HCT116 (cell line): ENCODE results near the gene GALNS. TPM values are rescaled to one million over a fixed set of nuclear protein-coding genes. Genes with fewer than 3 reads are reported as not detected.

Experiments
- ATAC-seq: fragments of 200-7000 bp; cut with Tn5 transposase; 2 replicates; pipeline ENCODE4 v1.9.1; 2020; ENCODE audit warnings: mild to moderate bottlenecking, moderate library complexity
- BruUV-seq: library from RNA; stranded (reverse); fragments of 400-500 nt; replicated peaks from 2 replicates; lab custom pipeline; 2021; lab: Mats Ljungman, UMichigan
- CTCF ChIA-PET: fragments of 300-600 bp; sonication (Branson Sonifier 250); formaldehyde crosslinking; loops from one replicate; lab custom pipeline; 2021; ENCODE audit warnings: antibody characterized with exemption; lab: Charles Lee
- POLR2A ChIA-PET: fragments of 300-600, 350-600 bp; sonication (Branson Sonifier 250); formaldehyde crosslinking; loops from one replicate; lab custom pipeline; 2021; ENCODE audit warnings: antibody characterized with exemption; lab: Charles Lee
- RAD21 ChIA-PET, 2 experiments: fragments of 300-600 bp; sonication (Branson Sonifier 250); formaldehyde crosslinking; loops; one replicate each; lab custom pipeline; 2023; ENCODE audit warnings: low total read pairs in 2 of 2; ENCODE audit not compliant: uncharacterized antibody in 2 of 2, unreplicated experiment in 2 of 2, low non-redundant PET in 1 of 2; lab: Charles Lee
- DNase-seq: peaks from one replicate; pipeline ENCODE4 v3.0.0-alpha.2; 2010; ENCODE audit warnings: low read depth, low spot score
- H2AFZ ChIP-seq: fragments of 200-600 bp; shearing (Covaris generic), sonication (generic); 2 replicates; pipeline ENCODE4 v1.6.1; 2017; ENCODE audit warnings: low read depth, mixed run types, mixed read lengths, antibody characterized with exemption, low read length; ENCODE audit not compliant: poor library complexity, severe bottlenecking
- H3K27ac ChIP-seq: 2 replicates; pipeline ENCODE4 v1.5.1; 2012; ENCODE audit warnings: low read depth, low read length
- H3K27me3 ChIP-seq: fragments of 200-600 bp; sonication (generic); 2 replicates; pipeline ENCODE4 v1.6.1; 2016; ENCODE audit warnings: mixed run types, low read length, mixed read lengths; ENCODE audit not compliant: insufficient read depth
- H3K36me3 ChIP-seq, 2 experiments: fragments of 200-500 bp in 1 of 2; fragments of 200-600 bp in 1 of 2; sonication (Bioruptor generic) in 1 of 2; sonication (generic) in 1 of 2; 2 replicates each; pipeline versions ENCODE4 v1.5.1 to v1.6.1; 2014 to 2016; ENCODE audit warnings: low read length in 2 of 2, inconsistent platforms in 1 of 2, mixed read lengths in 1 of 2, mixed run types in 1 of 2; ENCODE audit not compliant: insufficient read depth in 2 of 2, control insufficient read depth in 1 of 2
- H3K4me1 ChIP-seq, 2 experiments: fragments of 200-600 bp in 1 of 2; sonication (generic) in 1 of 2; 2 replicates each; pipeline versions ENCODE4 v1.5.1 to v1.6.1; 2012 to 2017; ENCODE audit warnings: low read length in 2 of 2, inconsistent platforms in 1 of 2, mild to moderate bottlenecking in 1 of 2, mixed read lengths in 1 of 2, mixed run types in 1 of 2, moderate library complexity in 1 of 2; ENCODE audit not compliant: insufficient read depth in 2 of 2, control insufficient read depth in 1 of 2
- H3K4me2 ChIP-seq: fragments of 200-600 bp; sonication (generic); 2 replicates; pipeline ENCODE4 v1.6.1; 2017; ENCODE audit warnings: mixed run types, low read length, mixed read lengths
- H3K4me3 ChIP-seq, 2 experiments: fragments of 200-600 bp in 1 of 2; sonication (generic) in 1 of 2; replicated peaks in 1 of 2; 2 replicates each; pipeline ENCODE4 v1.5.1; 2011 to 2016; ENCODE audit warnings: low read length in 2 of 2, control low read depth in 1 of 2, low read depth in 1 of 2, mild to moderate bottlenecking in 1 of 2, mixed read lengths in 1 of 2, mixed run types in 1 of 2
- H3K79me2 ChIP-seq: fragments of 200-600 bp; sonication (generic); 2 replicates; pipeline ENCODE4 v1.6.1; 2017; ENCODE audit warnings: mild to moderate bottlenecking, mixed run types, low read length, moderate library complexity, mixed read lengths; ENCODE audit not compliant: insufficient read depth
- H3K9ac ChIP-seq: fragments of 200-600 bp; sonication (generic); 2 replicates; pipeline ENCODE4 v1.6.1; 2016; ENCODE audit warnings: low read length, mixed read lengths
- H3K9me2 ChIP-seq: fragments of 200-600 bp; sonication (generic), shearing (Covaris generic); 2 replicates; pipeline ENCODE4 v1.6.1; 2017; ENCODE audit warnings: mixed run types, mild to moderate bottlenecking, moderate library complexity; ENCODE audit not compliant: insufficient read depth
- H3K9me3 ChIP-seq, 2 experiments: fragments of 200-500 bp in 1 of 2; fragments of 200-600 bp in 1 of 2; sonication (Bioruptor generic) in 1 of 2; sonication (generic) in 1 of 2; 2 replicates each; pipeline ENCODE4 v1.6.1; 2014 to 2017; ENCODE audit warnings: low read length in 2 of 2, mixed read lengths in 2 of 2, inconsistent platforms in 1 of 2, low read depth in 1 of 2, mild to moderate bottlenecking in 1 of 2, mixed run types in 1 of 2, moderate library complexity in 1 of 2; ENCODE audit not compliant: control insufficient read depth in 1 of 2, insufficient read depth in 1 of 2
- H4K20me1 ChIP-seq: fragments of 200-600 bp; sonication (generic), shearing (Covaris generic); 2 replicates; pipeline ENCODE4 v1.6.1; 2017; ENCODE audit warnings: mixed run types, mild to moderate bottlenecking, moderate library complexity; ENCODE audit not compliant: insufficient read depth
- CBX3 ChIP-seq: IDR thresholded peaks from 2 replicates; pipeline ENCODE4 v1.6.1; 2012; ENCODE audit warnings: low read depth
- CEBPB ChIP-seq: IDR thresholded peaks from 2 replicates; pipeline ENCODE4 v1.6.1; 2012; ENCODE audit warnings: low read depth
- EGR1 ChIP-seq: IDR thresholded peaks from 2 replicates; pipeline ENCODE4 v1.6.1; 2012; ENCODE audit warnings: low read depth
- EZH2phosphoT487 ChIP-seq: fragments of 200-600 bp; IDR thresholded peaks from 2 replicates; pipeline ENCODE4 v1.6.1; 2018; ENCODE audit warnings: antibody characterized with exemption, borderline replicate concordance
- FOSL1 ChIP-seq: IDR thresholded peaks from 2 replicates; pipeline ENCODE4 v1.6.1; 2012; ENCODE audit warnings: low read depth
- JUND ChIP-seq: IDR thresholded peaks from 2 replicates; pipeline ENCODE4 v1.6.1; 2012
- POLR2A ChIP-seq: IDR thresholded peaks from 2 replicates; pipeline ENCODE4 v1.7.0; 2011; ENCODE audit warnings: borderline replicate concordance; ENCODE audit not compliant: insufficient read depth, insufficient read length; ENCODE audit errors: extremely low read depth
- POLR2AphosphoS5 ChIP-seq: IDR thresholded peaks from 2 replicates; pipeline ENCODE4 v1.6.1; 2011; ENCODE audit warnings: mild to moderate bottlenecking, low read depth, low read length, moderate library complexity
- SP1 ChIP-seq: IDR thresholded peaks from 2 replicates; pipeline ENCODE4 v1.6.1; 2012; ENCODE audit warnings: low read depth
- ZNF274 ChIP-seq: fragments of 200-500 bp; sonication (Bioruptor generic); IDR thresholded peaks from 2 replicates; pipeline ENCODE4 v1.6.1; 2014; ENCODE audit warnings: mild to moderate bottlenecking, low read depth, low read length, inconsistent platforms
- intact Hi-C: fragments of 100-400 bp; cut with micrococcal nuclease; formaldehyde crosslinking; loops from 2 replicates; pipeline ENCODE4 v1.10.0; 2022
- total RNA-seq: library from RNA; stranded (reverse); gene quantifications from one replicate; pipeline ENCODE4 v1.2.1, GENCODE V29; 2021; ENCODE audit not compliant: unreplicated experiment
- TF ChIP-seq, protein P1 (sequence below): IDR thresholded peaks from 2 replicates; pipeline ENCODE4 v1.6.1; 2012
- TF ChIP-seq, protein P2 (sequence below): IDR thresholded peaks from 2 replicates; pipeline ENCODE4 v1.6.1; 2012
- TF ChIP-seq, protein P3 (sequence below), 3 experiments: fragments of 200-600 bp in 1 of 3; sonication (generic) in 1 of 3; IDR thresholded peaks in 2 of 3; conservative IDR thresholded peaks in 1 of 3; 2 replicates each; pipeline ENCODE4 v1.5.1; 2012 to 2017; ENCODE audit warnings: low read depth in 2 of 3, low read length in 2 of 3, antibody characterized with exemption in 1 of 3, borderline replicate concordance in 1 of 3, control low read depth in 1 of 3, mild to moderate bottlenecking in 1 of 3, mixed read lengths in 1 of 3, mixed run types in 1 of 3, moderate library complexity in 1 of 3; ENCODE audit not compliant: insufficient read depth in 1 of 3

The GALNS gene
- total RNA-seq, 1 experiment from 2014 or later, result 44.6 TPM

DNA sequence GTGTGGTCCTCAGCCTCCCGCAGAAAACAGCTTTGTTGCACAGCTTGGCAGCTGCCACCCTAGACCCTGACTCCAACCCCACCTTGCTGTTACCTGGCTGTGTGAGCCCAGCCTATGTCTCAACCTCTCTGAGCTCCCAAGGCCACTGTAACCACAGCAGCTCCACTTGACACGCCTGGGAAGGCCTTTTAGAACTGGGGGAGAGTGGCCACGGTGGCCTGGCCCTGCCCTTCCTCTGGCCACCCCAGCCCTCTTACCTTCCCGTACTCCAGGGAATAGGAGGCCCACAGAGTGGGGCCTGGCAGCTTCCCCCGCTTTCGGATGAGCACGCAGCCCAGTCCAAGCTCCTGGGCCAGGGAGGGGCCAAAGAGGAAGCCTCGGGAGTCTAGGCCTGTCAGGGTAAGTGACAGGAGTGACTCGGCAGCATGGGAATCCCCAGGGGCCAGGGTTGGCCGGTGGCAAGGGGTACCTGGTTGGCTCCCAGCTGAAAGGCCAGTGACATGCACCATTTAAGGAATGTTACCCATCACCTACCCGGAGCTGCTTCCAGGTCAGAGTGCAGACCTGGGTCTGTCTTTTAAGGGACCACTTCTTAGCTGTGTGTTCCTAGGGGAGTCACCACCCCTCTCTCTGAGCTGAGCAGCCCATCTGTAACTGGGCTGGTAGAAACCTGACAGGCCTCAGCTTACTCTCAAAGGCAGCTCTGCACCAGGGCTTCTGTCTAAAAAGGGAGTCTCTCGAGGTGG lies 46.4 kb downstream of the GALNS start (continued):
- TF ChIP-seq EGR1 (no peak), CBX3 (no peak)
- TF ChIP-seq, protein P1, sequence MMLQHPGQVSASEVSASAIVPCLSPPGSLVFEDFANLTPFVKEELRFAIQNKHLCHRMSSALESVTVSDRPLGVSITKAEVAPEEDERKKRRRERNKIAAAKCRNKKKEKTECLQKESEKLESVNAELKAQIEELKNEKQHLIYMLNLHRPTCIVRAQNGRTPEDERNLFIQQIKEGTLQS, result no peak

DNA sequence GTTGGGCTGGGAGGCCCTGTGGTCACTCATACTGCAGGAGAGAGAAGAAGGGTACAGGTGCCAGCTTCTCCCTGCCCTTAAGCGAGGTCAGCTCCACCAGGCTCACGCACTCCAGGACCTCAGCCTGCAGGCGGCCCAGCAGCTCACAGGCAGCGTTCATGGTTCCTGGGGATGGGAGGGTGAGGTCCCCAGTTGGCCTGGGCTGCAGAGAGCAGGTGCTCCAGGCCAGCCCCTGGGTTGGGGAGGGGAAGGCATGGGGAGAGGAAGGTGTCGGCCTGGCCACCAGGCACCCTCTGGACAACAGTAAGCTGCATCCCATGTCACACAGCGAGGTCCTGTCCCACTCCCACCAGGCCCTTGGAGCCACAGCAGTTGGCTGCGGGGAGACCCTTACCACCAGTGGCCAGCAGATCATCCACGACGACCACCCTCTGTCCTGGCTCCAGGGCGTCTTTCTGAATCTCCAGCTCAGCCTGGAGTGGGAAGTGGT lies 47.0 kb downstream of the GALNS start:
- no peaks in the 10 kb centered on the region for H3K9me2 ChIP-seq
- H2AFZ ChIP-seq, result no peak overlapping the region
- H3K27me3 ChIP-seq, result no peaks in the 10 kb centered on the region
- peaks cover 19 to 58% of the 10 kb centered on the region in 2 experiments; a peak in 3 of 4 replicates for H3K36me3 ChIP-seq
- H3K79me2 ChIP-seq, result peaks cover 61% of the 10 kb centered on the region
- peak overlapping the region; percentile 94 for H3K4me2 ChIP-seq
- peak overlapping the region; percentile 87 for H3K9ac ChIP-seq
- ATAC-seq, result no peak
- ChIA-PET POLR2A (interaction anchor here (0.7 to 3.2 kb wide), 5 partner anchors 8 to 436 kb away, joined by 3 to 10 read pairs (median 3); partner anchors contain the start of gene ZNF778), RAD21 (no interaction called here), CTCF (interaction anchor here (0.7 to 4.9 kb wide), 4 partner anchors 25 to 362 kb away, joined by 3 to 33 read pairs (median 3); partner anchors contain the start of genes CDH15 and PIEZO1)
- BruUV-seq, result TSS peak; percentile 44
- peaks cover 9% of the 10 kb centered on the region; the same call in 1 of the 2 replicates for H4K20me1 ChIP-seq
- peaks cover 28 to 62% of the 10 kb centered on the region in 2 experiments for H3K4me1 ChIP-seq
- TF ChIP-seq, protein P2, sequence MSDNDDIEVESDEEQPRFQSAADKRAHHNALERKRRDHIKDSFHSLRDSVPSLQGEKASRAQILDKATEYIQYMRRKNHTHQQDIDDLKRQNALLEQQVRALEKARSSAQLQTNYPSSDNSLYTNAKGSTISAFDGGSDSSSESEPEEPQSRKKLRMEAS, result no peak
- TF ChIP-seq CBX3, result no peak
- TF ChIP-seq, protein P3, sequence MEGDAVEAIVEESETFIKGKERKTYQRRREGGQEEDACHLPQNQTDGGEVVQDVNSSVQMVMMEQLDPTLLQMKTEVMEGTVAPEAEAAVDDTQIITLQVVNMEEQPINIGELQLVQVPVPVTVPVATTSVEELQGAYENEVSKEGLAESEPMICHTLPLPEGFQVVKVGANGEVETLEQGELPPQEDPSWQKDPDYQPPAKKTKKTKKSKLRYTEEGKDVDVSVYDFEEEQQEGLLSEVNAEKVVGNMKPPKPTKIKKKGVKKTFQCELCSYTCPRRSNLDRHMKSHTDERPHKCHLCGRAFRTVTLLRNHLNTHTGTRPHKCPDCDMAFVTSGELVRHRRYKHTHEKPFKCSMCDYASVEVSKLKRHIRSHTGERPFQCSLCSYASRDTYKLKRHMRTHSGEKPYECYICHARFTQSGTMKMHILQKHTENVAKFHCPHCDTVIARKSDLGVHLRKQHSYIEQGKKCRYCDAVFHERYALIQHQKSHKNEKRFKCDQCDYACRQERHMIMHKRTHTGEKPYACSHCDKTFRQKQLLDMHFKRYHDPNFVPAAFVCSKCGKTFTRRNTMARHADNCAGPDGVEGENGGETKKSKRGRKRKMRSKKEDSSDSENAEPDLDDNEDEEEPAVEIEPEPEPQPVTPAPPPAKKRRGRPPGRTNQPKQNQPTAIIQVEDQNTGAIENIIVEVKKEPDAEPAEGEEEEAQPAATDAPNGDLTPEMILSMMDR (IDR thresholded peaks at IDR 0.05 in 2 of 3, conservative IDR thresholded peaks at IDR 0.05 in 1 of 3; ENCODE audit: borderline replicate concordance in 1 of 3, insufficient read depth in 1 of 3, low read depth in 2 of 3, low read length in 2 of 3), result no peak
- peak; percentile 33 for TF ChIP-seq POLR2AphosphoS5
- TF ChIP-seq SP1, result no peak
- TF ChIP-seq ZNF274, result no peak
- TF ChIP-seq POLR2A, result peak; percentile 43
- TF ChIP-seq EZH2phosphoT487, result no peak
- no peak for TF ChIP-seq FOSL1
- TF ChIP-seq CEBPB, result no peak
- no peak for TF ChIP-seq JUND
- no peaks in the 10 kb centered on the region for H3K9me3 ChIP-seq
- peak overlapping the region; percentile 100 for H3K27ac ChIP-seq
- no peak for DNase-seq
- peak overlapping the region; percentile 72 to 75 for H3K4me3 ChIP-seq
- intact Hi-C loops, result loop anchor here (10.0 kb wide), 2 partner anchors 245 to 755 kb away; partner anchors contain the start of gene RPL13
